Mesendoderm (in vitro differentiated cells): Measurements from ENCODE around the gene SEPTIN1. TPM values are rescaled to one million over a fixed set of nuclear protein-coding genes. Genes with fewer than 3 reads are reported as not detected.

ENCODE experiments used
- DNase-seq: peaks from one replicate; pipeline ENCODE4 v3.0.0; 2013
- H2AK5ac ChIP-seq: 2 replicates; pipeline ENCODE4 v1.6.1; 2013; ENCODE audit warnings: low read length, inconsistent platforms
- H2BK120ac ChIP-seq: 2 replicates; pipeline ENCODE4 v1.6.1; 2013; ENCODE audit warnings: low read depth, mild to moderate bottlenecking, low read length, moderate library complexity, mixed read lengths
- H2BK15ac ChIP-seq: replicated peaks from 2 replicates; pipeline ENCODE4 v1.6.1; 2013; ENCODE audit warnings: low read depth, mild to moderate bottlenecking, moderate library complexity
- H2BK5ac ChIP-seq: 2 replicates; pipeline ENCODE4 v1.6.1; 2013; ENCODE audit warnings: low read length, inconsistent platforms
- H3K18ac ChIP-seq: 2 replicates; pipeline ENCODE4 v1.6.1; 2013; ENCODE audit warnings: mild to moderate bottlenecking, low read length, mixed read lengths
- H3K23ac ChIP-seq: one replicate; pipeline ENCODE4 v1.6.1; 2013; ENCODE audit warnings: low read length
- H3K27ac ChIP-seq: 2 replicates; pipeline ENCODE4 v1.5.1; 2013; ENCODE audit warnings: low read depth, mild to moderate bottlenecking, inconsistent platforms, low read length, moderate library complexity
- H3K27me3 ChIP-seq: 2 replicates; pipeline ENCODE4 v1.6.1; 2013; ENCODE audit warnings: low read length, control low read depth, mild to moderate bottlenecking, inconsistent platforms; ENCODE audit not compliant: insufficient read depth, poor library complexity
- H3K36me3 ChIP-seq: 2 replicates; pipeline ENCODE4 v1.6.1; 2013; ENCODE audit warnings: low read length, inconsistent platforms; ENCODE audit not compliant: control insufficient read depth, insufficient read depth
- H3K4ac ChIP-seq: one replicate; pipeline ENCODE4 v1.6.1; 2013; ENCODE audit warnings: low read depth, mild to moderate bottlenecking, low read length, moderate library complexity
- H3K4me1 ChIP-seq: 2 replicates; pipeline ENCODE4 v1.6.1; 2013; ENCODE audit warnings: low read depth, low read length, inconsistent platforms; ENCODE audit not compliant: control insufficient read depth
- H3K4me2 ChIP-seq: 2 replicates; pipeline ENCODE4 v1.6.1; 2013; ENCODE audit warnings: low read length
- H3K4me3 ChIP-seq: 2 replicates; pipeline ENCODE4 v1.5.1; 2013; ENCODE audit warnings: mild to moderate bottlenecking, low read length
- H3K56ac ChIP-seq: one replicate; pipeline ENCODE4 v1.6.1; 2013; ENCODE audit warnings: low read length
- H3K79me1 ChIP-seq: 2 replicates; pipeline ENCODE4 v1.6.1; 2013; ENCODE audit warnings: low read length, inconsistent platforms
- H3K79me2 ChIP-seq: 2 replicates; pipeline ENCODE4 v1.6.1; 2013; ENCODE audit warnings: mild to moderate bottlenecking, low read length; ENCODE audit not compliant: control insufficient read depth, insufficient read depth
- H3K9ac ChIP-seq: 2 replicates; pipeline ENCODE4 v1.6.1; 2013; ENCODE audit warnings: low read length, inconsistent platforms
- H4K5ac ChIP-seq: one replicate; pipeline ENCODE4 v1.6.1; 2013; ENCODE audit warnings: low read length
- H4K8ac ChIP-seq: one replicate; pipeline ENCODE4 v1.6.1; 2013; ENCODE audit warnings: low read depth, mild to moderate bottlenecking, control low read depth, low read length, moderate library complexity
- WGBS: extraction: QIAGEN DNeasy Blood & Tissue Kit; methylation state at CpG from one replicate; pipeline ENCODE4 v1.1.7; 2013; ENCODE audit warnings: low lambda C conversion rate, missing lambda C conversion rate; ENCODE audit not compliant: insufficient coverage; ENCODE audit errors: extremely low coverage; 5-methylcytosine and 5-hydroxymethylcytosine counted together
- polyA plus RNA-seq, 2 experiments: library from polyadenylated mRNA; stranded (reverse); fragments of 200-250 nt; gene quantifications; one replicate each; pipeline ENCODE4 v1.2.3, GENCODE V29; 2013

The SEPTIN1 gene, protein sequence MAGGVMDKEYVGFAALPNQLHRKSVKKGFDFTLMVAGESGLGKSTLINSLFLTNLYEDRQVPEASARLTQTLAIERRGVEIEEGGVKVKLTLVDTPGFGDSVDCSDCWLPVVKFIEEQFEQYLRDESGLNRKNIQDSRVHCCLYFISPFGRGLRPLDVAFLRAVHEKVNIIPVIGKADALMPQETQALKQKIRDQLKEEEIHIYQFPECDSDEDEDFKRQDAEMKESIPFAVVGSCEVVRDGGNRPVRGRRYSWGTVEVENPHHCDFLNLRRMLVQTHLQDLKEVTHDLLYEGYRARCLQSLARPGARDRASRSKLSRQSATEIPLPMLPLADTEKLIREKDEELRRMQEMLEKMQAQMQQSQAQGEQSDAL
- 0.69 TPM for polyA plus RNA-seq (2013, experiment 1 of 2)
- 0.57 TPM for polyA plus RNA-seq (2013, experiment 2 of 2)

DNA sequence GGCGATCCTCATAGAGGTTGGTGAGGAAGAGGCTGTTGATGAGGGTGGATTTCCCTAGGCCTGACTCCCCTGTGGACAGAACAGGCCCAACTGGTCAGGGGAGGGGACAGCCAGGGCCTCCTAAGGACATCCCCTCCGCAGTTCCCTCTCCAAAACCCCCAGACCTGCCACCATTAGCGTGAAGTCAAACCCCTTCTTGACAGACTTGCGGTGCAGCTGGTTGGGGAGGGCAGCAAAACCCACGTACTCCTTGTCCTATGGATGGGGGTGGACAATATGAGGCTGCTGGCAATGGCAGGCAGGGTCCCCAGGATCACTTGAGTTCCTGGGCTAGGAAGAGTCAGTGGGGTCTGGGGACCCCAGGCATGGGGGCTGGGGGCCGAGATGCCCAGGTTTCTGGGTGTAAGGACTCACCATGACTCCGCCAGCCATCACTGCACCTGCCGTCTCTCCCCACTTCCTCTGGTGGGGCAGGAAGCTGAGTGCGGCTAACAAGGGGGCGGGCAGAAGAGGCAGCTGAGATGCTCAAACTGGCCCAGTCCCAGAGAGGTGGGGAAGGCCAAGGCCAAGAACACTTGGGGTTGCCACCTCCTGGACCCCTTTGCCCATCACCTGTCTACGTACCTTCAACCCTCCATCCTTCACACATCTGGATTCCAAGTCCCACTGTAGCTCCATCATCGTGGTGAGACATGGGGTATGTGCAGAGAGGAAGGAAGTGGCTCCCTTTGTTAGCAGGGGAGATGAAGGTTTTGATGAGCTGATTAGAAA, at the start of gene SEPTIN1:
Gene SEPTIN1, minus strand, starts transcription at position 451 of the 771 bp plus-strand sequence. Its CDS starts 19 bp downstream, at position 432.
- H3K79me2 ChIP-seq: no peaks in the 10 kb centered on the region
- H3K36me3 ChIP-seq: no peaks in the 10 kb centered on the region
- H3K27ac ChIP-seq: no peak within 1 kb of the TSS
- no peak within 1 kb of the TSS for H2AK5ac ChIP-seq
- H3K27me3 ChIP-seq: no peaks in the 10 kb centered on the region
- no peak within 1 kb of the TSS for H3K9ac ChIP-seq
- no peak within 1 kb of the TSS for H4K8ac ChIP-seq
- no peak within 1 kb of the TSS for H3K4me3 ChIP-seq
- no peak within 1 kb of the TSS for H3K4me2 ChIP-seq
- H3K18ac ChIP-seq: no peak within 1 kb of the TSS
- no peak within 1 kb of the TSS for H2BK5ac ChIP-seq
- no peak within 1 kb of the TSS for H3K23ac ChIP-seq
- no peaks in the 10 kb centered on the region for H3K79me1 ChIP-seq
- H2BK15ac ChIP-seq: no peak within 1 kb of the TSS
- DNase-seq: no peak
- H3K4me1 ChIP-seq: peaks cover 1% of the 10 kb centered on the region
- H2BK120ac ChIP-seq: no peak within 1 kb of the TSS
- no peak within 1 kb of the TSS for H3K4ac ChIP-seq
- WGBS: no CpG with 5 or more reads among the region's 12 CpGs
- H3K56ac ChIP-seq: peak within 1 kb of the TSS; percentile 25
- no peak within 1 kb of the TSS for H4K5ac ChIP-seq

DNA sequence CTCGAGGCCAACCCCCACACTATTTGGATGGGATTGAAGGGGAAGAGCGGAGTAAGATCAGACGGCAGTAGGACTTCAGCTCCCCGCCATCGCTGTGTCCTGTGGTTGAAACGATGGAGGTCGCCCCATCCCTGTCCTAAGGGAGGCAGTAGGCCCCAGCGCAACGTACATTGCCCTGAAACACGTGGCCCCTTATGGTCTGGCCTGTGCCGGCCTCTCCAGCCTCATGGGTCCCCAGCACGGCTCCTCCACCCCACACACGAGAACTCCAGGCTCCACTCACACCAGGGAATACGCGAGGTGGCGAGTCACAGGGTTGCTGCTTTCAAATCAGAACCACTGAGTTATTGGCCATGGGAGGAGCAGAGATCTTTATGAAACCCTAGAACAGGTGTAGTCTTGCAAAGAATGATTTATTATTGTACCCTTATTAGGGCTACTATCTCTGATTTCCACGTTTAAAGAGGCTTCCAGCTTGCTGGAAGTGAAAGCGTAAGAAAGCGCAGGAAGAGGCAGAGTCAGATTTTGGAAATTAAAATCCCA, 48.1 kb upstream of the SEPTIN1 start:
- Histone ChIP-seq H3K4me1 (peaks cover 2% of the 10 kb centered on the region), H2BK120ac (no peak overlapping the region), H3K56ac (peak overlapping the region; percentile 80), H3K27ac (no peak overlapping the region), H3K36me3 (no peaks in the 10 kb centered on the region), H4K8ac (no peak overlapping the region), H3K4me2 (peak overlapping the region; percentile 15), H2BK5ac (no peak overlapping the region), H3K9ac (peak overlapping the region; percentile 33), H3K27me3 (no peaks in the 10 kb centered on the region), H3K4ac (no peak overlapping the region), H3K18ac (no peak overlapping the region), H3K79me1 (peaks cover 7% of the 10 kb centered on the region), H4K5ac (no peak overlapping the region), H2BK15ac (no peak overlapping the region), H3K79me2 (peaks cover 4% of the 10 kb centered on the region), H2AK5ac (no peak overlapping the region), H3K4me3 (no peak overlapping the region), H3K23ac (no peak overlapping the region)
- DNase-seq: no peak
- WGBS: no CpG with 5 or more reads among the region's 19 CpGs

DNA sequence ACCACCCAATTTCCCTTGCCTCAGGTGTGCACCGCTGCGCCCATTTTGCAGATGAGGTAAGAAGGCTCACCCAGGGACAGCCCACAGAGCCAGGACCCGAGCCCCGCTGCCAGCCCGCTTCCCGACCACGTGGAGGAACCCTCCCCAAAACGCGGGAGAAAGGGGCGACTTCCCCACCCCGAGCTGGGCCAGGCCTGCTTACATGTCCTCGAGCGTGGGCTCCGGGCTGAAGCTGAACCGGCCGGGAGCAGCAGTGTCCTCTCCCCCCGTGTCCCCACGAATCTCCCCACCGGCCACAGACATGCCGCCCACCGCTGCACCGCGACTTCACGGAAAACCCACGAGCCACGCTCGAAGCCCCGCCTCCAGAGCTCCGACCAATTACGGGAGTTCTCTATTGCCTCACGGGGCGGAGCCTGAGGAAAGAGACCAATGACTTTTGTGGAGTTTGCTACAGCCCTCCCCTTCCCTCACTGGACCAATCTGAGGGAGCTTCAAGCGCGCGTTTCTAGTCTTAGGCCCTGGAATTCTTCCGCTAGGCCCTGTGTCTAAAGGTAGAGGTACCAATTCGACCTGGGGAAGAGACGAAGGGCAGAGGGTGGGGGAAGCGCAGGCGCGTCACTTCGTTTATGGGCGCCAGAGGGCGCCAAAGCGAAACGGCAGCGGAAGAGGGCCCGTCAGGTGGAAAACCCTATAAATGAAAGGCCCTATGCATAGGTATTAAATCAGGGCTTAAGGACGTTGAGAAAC, 47.5 kb upstream of the SEPTIN1 start, which contains the start of gene DCTPP1:
Gene DCTPP1, minus strand, starts transcription at position 353 of the 750 bp plus-strand sequence. Its CDS starts 50 bp downstream, at position 303.
- Histone ChIP-seq H4K8ac (no peak within 1 kb of the TSS), H3K23ac (no peak within 1 kb of the TSS), H3K18ac (no peak within 1 kb of the TSS), H3K36me3 (no peaks in the 10 kb centered on the region), H2AK5ac (no peak within 1 kb of the TSS), H3K4me2 (peak within 1 kb of the TSS; percentile 47), H3K4ac (no peak within 1 kb of the TSS), H2BK15ac (no peak within 1 kb of the TSS), H2BK120ac (no peak within 1 kb of the TSS), H2BK5ac (no peak within 1 kb of the TSS), H4K5ac (no peak within 1 kb of the TSS), H3K79me1 (peaks cover 7% of the 10 kb centered on the region), H3K56ac (peak within 1 kb of the TSS; percentile 84), H3K4me1 (peaks cover 2% of the 10 kb centered on the region), H3K9ac (peak within 1 kb of the TSS; percentile 75), H3K27ac (no peak within 1 kb of the TSS), H3K79me2 (peaks cover 4% of the 10 kb centered on the region), H3K4me3 (peak within 1 kb of the TSS; percentile 72), H3K27me3 (no peaks in the 10 kb centered on the region)
- no CpG with 5 or more reads among the region's 49 CpGs for WGBS
- DNase-seq: peak; percentile 100

DNA sequence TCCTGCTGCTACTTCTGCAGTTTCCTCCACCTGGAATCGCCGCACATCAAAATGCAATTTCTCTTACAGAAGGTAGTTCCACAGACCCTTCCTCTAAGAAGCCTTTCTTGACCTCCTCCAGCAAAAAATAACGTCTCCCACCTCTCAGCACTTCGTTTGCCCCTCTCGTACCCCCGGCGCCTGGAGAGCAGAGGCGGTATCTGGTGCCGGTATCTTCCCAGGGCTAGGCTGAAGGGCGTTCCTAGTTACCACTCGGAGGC, 47.0 kb upstream of the SEPTIN1 start:
- no peak overlapping the region for H4K8ac ChIP-seq
- H2BK5ac ChIP-seq: no peak overlapping the region
- no peak overlapping the region for H2AK5ac ChIP-seq
- no peak overlapping the region for H4K5ac ChIP-seq
- no CpG with 5 or more reads among the region's 11 CpGs for WGBS
- no peak overlapping the region for H3K27ac ChIP-seq
- peak overlapping the region; percentile 75 for H3K9ac ChIP-seq
- H3K79me2 ChIP-seq: peaks cover 4% of the 10 kb centered on the region
- no peak overlapping the region for H3K18ac ChIP-seq
- no peaks in the 10 kb centered on the region for H3K27me3 ChIP-seq
- H3K4me1 ChIP-seq: peaks cover 2% of the 10 kb centered on the region
- H3K23ac ChIP-seq: no peak overlapping the region
- DNase-seq: no peak
- no peak overlapping the region for H2BK120ac ChIP-seq
- no peak overlapping the region for H2BK15ac ChIP-seq
- H3K4me2 ChIP-seq: peak overlapping the region; percentile 47
- peak overlapping the region; percentile 72 for H3K4me3 ChIP-seq
- H3K79me1 ChIP-seq: peaks cover 10% of the 10 kb centered on the region
- H3K36me3 ChIP-seq: peaks cover 3% of the 10 kb centered on the region
- H3K56ac ChIP-seq: peak overlapping the region; percentile 84
- H3K4ac ChIP-seq: no peak overlapping the region

DNA sequence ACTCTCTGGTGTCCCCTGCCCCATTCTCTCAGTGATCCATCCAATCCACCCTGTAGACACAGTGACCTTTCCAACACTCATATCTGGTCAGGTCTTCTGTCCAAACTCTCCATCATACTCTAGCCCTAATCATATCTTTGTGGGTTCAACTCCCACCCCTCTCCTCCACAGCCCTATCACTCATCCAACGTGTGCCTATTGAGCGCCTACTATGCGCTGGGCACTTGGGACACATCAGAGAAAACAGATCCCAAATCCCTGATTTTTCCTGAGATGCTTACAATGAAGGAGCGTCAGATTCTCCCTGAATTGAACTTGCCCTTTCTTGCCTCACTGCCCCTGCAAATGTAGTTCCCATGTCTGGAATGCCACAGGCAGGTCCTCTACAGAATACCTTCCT, 45.7 kb upstream of the SEPTIN1 start:
- peaks cover 7% of the 10 kb centered on the region for H3K36me3 ChIP-seq
- WGBS: no CpG with 5 or more reads among the region's 4 CpGs
- no peak overlapping the region for H3K4me2 ChIP-seq

More for the DNA sequence above, 45.7 kb upstream of the SEPTIN1 start:
- Histone ChIP-seq H2AK5ac (no peak overlapping the region), H3K23ac (no peak overlapping the region), H3K4me1 (peaks cover 2% of the 10 kb centered on the region), H2BK120ac (no peak overlapping the region), H2BK5ac (no peak overlapping the region), H3K4me3 (no peak overlapping the region), H4K5ac (no peak overlapping the region), H3K56ac (no peak overlapping the region), H4K8ac (no peak overlapping the region), H3K9ac (no peak overlapping the region), H3K18ac (no peak overlapping the region), H3K27ac (no peak overlapping the region), H3K79me2 (peaks cover 4% of the 10 kb centered on the region), H3K27me3 (no peaks in the 10 kb centered on the region), H3K79me1 (peaks cover 10% of the 10 kb centered on the region), H3K4ac (no peak overlapping the region), H2BK15ac (no peak overlapping the region)
- no peak for DNase-seq
